GM19463 (cell line): ENCODE data around the gene ITGAX.
A peak's percentile ranks its signal among the peaks of the same experiment; 100 is the strongest.

Source experiments
- ATAC-seq: cut with Tn5 transposase; IDR thresholded peaks from one replicate; pipeline ENCODE4 v1.9.1; 2021; ENCODE audit warnings: mild to moderate bottlenecking, moderate library complexity; ENCODE audit not compliant: unreplicated experiment

ITGAX gene

DNA sequence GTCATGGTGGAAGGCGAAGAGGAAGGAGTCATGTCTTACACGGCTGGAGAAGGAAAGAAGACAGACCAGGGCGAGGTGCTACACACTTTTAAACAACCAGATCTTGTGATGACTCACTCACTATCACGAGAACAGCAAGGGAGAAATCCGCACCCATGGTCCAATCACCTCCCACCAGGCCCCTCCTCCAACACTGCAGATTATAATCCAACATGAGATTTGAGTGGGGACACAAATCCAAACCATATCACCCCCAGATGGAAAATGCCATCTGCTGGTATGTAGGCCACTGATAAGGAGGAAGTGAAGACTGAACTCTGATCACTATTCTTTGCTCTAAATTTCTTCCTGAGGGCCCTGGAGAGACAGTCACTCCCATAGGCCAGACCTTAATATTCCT is 7.5 kb upstream of the ITGAX start:
- no peak for ATAC-seq

DNA sequence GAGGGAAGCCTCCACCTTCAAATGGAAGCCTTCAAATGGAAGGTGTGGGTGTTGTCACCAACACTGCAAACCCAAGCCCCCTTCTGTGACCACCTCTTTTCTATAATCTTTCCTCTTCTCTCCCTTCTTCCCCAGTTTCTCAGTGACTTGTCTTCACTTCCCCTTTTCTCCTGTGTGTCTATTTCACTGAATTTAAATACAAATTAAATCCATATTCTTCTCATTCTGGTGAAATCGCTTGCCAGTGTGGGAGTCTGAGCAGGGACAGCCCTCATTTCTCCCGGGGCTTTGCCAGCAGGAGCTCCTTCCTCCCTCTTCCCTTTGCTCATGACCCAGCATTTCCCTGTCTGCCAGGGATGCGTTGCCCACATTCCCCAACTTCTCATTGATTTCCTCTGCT is 6.4 kb upstream of the ITGAX start:
- ATAC-seq = no peak

- no peak for ATAC-seq
Observed at GRCh38 chr16:31350275-31351005, 4.5 kb upstream of the ITGAX start.

- no peak for ATAC-seq
Observed at GRCh38 chr16:31351246-31351941, 3.6 kb upstream of the ITGAX start.

DNA sequence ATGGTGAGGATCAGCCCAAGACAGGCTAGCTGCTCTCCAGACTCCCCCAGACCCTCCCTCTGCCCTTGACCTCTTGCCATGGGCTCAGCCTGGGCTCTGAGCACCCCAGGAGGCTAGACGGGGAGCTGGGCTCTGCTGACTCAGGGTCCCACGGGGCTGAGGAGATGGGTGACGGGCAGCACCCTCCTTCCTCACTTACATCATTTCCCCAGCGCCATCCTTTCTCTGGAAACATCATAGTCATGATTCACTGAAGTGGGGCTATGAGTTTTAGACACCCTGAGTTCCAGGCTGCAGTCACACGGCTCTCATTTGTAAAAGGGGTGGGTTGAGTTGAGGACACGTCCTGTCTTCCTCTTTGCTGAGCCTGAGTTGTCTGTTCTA is 3.0 kb upstream of the ITGAX start:
- ATAC-seq = no peak

DNA sequence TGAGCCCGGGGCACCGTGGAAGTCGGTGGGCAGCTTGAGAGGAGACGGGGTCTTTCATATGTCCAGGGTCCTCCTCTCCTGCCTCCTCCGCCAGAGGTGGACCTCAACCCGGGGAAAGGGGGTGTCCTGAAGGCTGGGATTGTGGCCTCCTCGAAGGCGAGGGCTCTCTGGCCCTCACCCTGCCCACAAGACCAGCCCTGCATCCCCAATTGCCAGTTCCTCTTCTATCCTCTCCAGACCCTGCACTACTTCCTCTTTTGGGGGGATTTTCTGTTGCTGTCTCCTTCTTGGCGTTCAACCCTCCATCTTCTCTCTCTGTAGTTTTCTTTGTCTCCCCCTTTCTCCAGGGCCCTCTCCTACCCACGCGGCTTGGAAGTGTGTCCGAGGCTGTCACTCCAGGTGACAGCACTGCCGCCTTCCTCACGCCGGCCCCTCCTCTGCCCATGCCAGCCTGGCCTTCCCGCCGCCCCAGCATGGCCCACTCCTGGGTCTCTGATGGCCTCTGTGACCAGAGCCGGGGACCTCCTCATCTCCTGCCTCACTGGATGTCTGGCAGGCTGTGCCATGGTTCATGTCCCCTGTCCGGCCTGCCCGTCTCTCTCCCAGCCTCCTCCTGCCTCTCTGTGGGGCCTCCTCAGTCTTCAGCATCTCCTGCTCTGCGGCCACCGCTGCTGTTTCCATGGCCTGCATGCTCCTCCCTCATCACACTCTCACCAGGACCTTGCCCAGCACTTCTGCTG is 2.4 kb upstream of the ITGAX start:
- ATAC-seq = no peak

DNA sequence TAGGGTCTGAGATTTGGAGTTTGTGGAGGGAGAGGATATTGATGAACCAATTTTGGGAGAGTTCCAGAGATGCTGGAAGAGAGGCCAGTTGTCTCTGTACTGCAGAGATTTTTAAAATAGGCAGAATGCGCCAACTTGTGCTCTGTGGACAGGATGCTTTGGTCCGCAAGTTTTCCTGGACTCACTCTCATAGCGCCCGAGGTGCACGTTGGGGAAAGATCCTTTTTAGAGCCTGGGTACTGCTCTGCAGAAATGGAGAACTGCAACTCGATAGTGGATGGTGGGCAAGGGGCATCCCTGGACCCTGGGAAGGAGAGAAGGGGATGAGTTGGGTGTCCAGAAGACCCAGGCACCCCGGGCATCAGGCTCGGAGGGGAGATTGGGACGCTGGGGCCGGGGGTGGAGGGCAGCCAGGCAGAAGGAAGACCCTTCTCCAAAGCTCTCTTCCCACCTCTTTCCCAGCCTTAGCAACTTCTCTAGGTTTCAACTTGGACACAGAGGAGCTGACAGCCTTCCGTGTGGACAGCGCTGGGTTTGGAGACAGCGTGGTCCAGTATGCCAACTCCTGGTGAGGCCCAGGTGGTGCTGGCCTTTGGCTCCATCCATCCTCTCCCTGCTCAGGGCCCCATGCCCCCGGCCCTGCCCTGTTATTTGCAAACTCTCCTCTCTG is 590 bp downstream of the ITGAX start:
- ATAC-seq = no peak

DNA sequence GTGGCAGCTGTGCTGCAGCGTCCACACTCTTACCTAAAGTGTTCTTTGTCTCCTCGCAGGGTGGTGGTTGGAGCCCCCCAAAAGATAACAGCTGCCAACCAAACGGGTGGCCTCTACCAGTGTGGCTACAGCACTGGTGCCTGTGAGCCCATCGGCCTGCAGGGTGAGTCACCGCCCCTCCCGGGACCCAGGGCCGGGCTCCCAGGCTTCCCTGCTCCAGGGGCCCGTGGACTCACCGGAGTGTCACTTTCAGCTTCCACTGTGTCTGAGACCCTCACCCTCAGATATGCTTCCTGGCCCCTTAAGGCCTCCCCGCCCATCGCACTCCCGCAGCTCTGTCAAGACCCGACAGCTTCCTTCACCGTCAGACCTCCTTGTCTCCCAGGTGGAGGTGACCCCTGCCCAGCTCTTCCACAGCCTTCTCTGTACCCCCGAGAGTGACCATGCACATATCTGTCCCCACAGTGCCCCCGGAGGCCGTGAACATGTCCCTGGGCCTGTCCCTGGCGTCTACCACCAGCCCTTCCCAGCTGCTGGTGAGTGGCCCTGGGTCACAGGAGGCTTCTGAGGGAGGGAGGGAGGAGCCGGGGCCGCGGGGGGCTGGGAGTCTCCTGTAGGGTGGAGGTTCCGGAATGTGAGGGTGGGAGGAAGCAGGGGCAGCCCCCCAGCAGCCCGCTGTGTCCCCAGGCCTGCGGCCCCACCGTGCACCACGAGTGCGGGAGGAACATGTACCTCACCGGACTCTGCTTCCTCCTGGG is 1.8 kb downstream of the ITGAX start:
- no peak for ATAC-seq

DNA sequence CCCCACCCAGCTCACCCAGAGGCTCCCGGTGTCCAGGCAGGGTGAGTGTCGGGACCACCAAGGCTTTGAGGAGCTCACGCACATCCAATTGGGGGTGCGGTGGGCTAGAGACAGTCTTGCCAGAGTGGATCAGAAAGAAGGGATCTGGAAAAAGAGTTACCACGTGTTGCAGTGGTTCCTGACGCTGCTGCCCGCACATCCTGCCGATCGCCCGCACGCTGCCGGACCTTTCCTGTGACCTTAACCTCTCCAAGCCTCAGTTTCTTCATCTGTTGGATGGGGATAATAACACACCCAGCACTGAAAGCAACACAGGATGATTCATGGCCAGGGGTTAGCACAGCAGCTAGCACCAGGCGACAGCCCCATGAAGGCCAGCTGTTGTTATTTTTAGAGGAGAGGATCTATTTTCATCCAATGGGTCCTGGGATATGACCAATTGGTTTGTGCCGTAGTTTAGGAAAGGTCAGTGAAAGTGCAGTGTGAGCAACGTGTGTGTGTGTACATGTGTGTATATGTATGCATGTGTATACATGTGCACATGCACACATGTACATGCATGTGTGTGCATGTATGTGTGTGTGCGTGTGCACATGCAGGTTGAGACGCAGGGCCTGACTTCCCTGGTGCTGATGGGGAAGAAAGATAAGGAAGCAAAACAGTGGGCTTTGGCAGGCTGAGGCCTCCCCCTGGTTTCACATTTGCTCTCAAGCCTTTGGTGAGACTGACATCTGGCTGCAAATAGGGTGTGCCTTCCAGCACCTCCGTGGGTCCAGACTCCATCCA is 2.5 kb downstream of the ITGAX start:
- no peak for ATAC-seq

GRCh38 chr16:31360251-31360650 is 5.3 kb downstream of the ITGAX start:
- no peak for ATAC-seq

DNA sequence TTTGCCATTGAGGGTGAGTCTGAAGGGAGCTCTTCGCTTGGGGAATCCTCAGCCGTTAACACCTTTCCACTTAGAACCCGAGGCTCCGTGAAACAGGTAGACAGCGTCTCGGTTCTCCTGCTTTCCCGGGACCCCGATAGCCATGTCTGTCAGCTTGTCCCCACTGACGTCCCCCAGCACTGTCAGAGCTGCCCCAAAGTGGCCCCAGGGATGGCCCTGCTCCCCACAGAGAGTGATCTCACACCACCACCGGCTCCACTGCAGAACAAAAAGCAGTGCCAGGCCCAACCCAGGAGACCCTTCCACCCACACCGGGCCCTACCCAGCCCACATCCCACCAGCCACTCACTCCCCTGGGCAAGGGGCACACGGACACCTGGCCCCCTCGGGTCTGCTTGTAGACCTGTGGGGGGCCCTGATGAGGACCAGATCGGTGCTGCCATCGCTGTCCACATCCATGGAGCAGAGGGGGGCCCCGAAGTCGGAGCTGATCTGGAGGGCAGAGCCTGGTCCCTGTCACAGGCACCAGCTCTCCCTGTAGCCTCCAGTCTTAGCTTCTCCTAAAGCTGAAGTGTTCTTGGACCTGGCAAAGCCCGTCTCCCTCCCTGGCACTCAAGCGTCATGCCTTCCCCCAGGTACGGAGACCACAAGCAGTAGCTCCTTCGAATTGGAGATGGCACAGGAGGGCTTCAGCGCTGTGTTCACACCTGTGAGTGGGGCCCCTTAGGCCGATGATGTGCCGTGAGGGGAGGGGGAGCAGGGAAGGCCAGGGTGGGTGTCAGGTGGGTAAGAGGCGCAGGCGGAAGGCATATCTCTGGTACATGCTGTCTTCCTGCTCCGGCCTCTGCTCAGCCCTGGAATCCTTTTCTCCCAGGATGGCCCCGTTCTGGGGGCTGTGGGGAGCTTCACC is 6.5 kb downstream of the ITGAX start:
- no peak for ATAC-seq

- ATAC-seq = no peak
Observed at GRCh38 chr16:31362476-31363405, 7.8 kb downstream of the ITGAX start.

DNA sequence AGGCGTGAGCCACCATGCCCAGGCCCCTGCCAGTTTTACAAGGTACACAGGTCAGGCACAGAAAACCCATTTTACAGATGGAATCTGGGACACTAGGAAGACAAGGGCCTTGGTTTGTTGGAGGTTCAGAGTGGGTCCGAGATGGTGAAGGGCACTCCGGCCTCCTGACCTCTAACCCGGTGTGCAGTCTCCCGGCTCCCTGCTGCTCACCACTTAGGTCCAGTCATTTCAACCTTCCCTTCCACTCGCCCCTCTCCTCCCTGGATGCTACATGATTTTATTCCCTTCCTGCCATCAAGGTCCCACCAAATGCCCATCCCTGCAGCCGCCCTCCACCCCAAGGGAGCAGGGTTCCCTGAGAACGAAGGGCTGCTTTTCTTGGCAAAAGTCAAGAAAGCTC is 8.7 kb downstream of the ITGAX start:
- ATAC-seq = no peak

DNA sequence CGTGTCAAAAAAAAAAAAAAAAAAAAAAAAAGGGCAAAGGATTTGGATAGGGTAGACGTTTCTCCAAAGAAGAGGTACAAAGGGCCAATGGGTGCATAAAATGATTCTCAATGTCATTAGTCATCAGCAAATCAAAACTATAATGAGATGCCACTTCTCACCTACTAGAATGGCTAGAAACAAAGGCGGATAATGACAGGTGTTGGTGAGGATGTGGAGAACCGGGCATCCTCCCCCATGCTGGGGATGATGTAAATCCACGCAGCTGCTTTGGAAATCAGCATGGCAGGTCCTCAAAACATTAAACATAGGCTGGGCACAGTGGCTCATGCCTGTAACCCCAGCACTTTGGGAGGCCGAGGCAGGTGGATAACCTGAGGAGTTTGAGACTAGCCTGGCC is 9.4 kb downstream of the ITGAX start:
- no peak for ATAC-seq

- ATAC-seq = peak; percentile 82
Observed at GRCh38 chr16:31365131-31365865, 10.3 kb downstream of the ITGAX start.

- no peak for ATAC-seq
Observed at GRCh38 chr16:31367853-31368252, 12.9 kb downstream of the ITGAX start.

DNA sequence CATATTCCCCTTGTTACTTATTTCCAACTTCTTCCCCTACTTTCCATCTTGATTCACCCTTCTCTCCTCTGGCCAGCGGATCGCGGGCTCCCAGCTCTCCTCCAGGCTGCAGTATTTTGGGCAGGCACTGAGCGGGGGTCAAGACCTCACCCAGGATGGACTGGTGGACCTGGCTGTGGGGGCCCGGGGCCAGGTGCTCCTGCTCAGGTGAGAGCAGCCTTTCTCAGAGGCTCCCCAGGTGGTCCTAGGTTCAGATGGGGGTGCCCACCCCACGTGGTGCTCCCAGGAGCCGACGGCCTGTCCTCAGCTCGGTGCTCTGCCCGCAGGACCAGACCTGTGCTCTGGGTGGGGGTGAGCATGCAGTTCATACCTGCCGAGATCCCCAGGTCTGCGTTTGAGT is 16.0 kb downstream of the ITGAX start:
- no peak for ATAC-seq
